HEK293T (cell line): ENCODE measurements around the gene TFB2M.

ENCODE experiments used
- CTCF ChIA-PET: fragments of 350-600 bp; formaldehyde crosslinking; extraction: SDS; loops from one replicate; lab custom pipeline; 2021; ENCODE audit warnings: antibody characterized with exemption, inconsistent platforms; lab: Yijun Ruan, JAX
- POLR2A ChIA-PET: fragments of 350-600 bp; formaldehyde crosslinking; extraction: SDS; loops from one replicate; lab custom pipeline; 2020; ENCODE audit warnings: antibody characterized with exemption, inconsistent platforms; lab: Yijun Ruan, JAX
- DNase-seq: peaks from one replicate; pipeline ENCODE4 v3.0.0; 2012; ENCODE audit warnings: mixed read lengths; ENCODE audit errors: extremely low spot score
- ARNT ChIP-seq: fragments of 450-650 bp; IDR thresholded peaks from 2 replicates; pipeline ENCODE4 v1.6.1; 2017; ENCODE audit warnings: mild to moderate bottlenecking
- BHLHE40 ChIP-seq: fragments of 450-650 bp; IDR thresholded peaks from 2 replicates; pipeline ENCODE4 v1.6.1; 2016; ENCODE audit warnings: mild to moderate bottlenecking, moderate library complexity, borderline replicate concordance
- CTBP1 ChIP-seq: fragments of 450-650 bp; IDR thresholded peaks from 2 replicates; pipeline ENCODE4 v1.6.1; 2016; ENCODE audit warnings: borderline replicate concordance
- ELF4 ChIP-seq: fragments of 450-650 bp; IDR thresholded peaks from 2 replicates; pipeline ENCODE4 v1.6.1; 2017; ENCODE audit warnings: antibody characterized with exemption
- FOXA1 ChIP-seq: fragments of 450-650 bp; IDR thresholded peaks from 2 replicates; pipeline ENCODE4 v1.6.1; 2016; ENCODE audit warnings: mild to moderate bottlenecking
- FOXK2 ChIP-seq: fragments of 450-650 bp; IDR thresholded peaks from 2 replicates; pipeline ENCODE4 v1.6.1; 2016; ENCODE audit warnings: mild to moderate bottlenecking
- FOXM1 ChIP-seq: fragments of 450-650 bp; IDR thresholded peaks from 2 replicates; pipeline ENCODE4 v1.6.1; 2017; ENCODE audit warnings: mild to moderate bottlenecking, borderline replicate concordance
- HDGF ChIP-seq: fragments of 450-650 bp; IDR thresholded peaks from 2 replicates; pipeline ENCODE4 v1.6.1; 2017; ENCODE audit warnings: antibody characterized with exemption, borderline replicate concordance
- L3MBTL2 ChIP-seq: fragments of 450-650 bp; conservative IDR thresholded peaks from 2 replicates; pipeline ENCODE4 v1.6.1; 2016; ENCODE audit warnings: mild to moderate bottlenecking
- LEF1 ChIP-seq: fragments of 450-650 bp; IDR thresholded peaks from 2 replicates; pipeline ENCODE4 v1.6.1; 2017; ENCODE audit warnings: mild to moderate bottlenecking, borderline replicate concordance
- NFRKB ChIP-seq: fragments of 450-650 bp; IDR thresholded peaks from 2 replicates; pipeline ENCODE4 v1.6.1; 2016; ENCODE audit warnings: mild to moderate bottlenecking, moderate library complexity
- PKNOX1 ChIP-seq: fragments of 450-650 bp; IDR thresholded peaks from 2 replicates; pipeline ENCODE4 v1.6.1; 2016
- SP1 ChIP-seq: fragments of 450-650 bp; IDR thresholded peaks from 2 replicates; pipeline ENCODE4 v1.6.1; 2017
- SUZ12 ChIP-seq: fragments of 450-650 bp; IDR thresholded peaks from 2 replicates; pipeline ENCODE4 v1.6.1; 2016; ENCODE audit warnings: mild to moderate bottlenecking
- TARDBP ChIP-seq: fragments of 450-650 bp; IDR thresholded peaks from 2 replicates; pipeline ENCODE4 v1.6.1; 2016
- ZNF384 ChIP-seq: fragments of 450-650 bp; IDR thresholded peaks from 2 replicates; pipeline ENCODE4 v1.6.1; 2016

The TFB2M gene

GRCh38 chr1:246518456-246519205, 47.4 kb downstream of the TFB2M start:
- CTCF ChIA-PET, result no interaction called here
- POLR2A ChIA-PET, result no interaction called here
- no peak for TF ChIP-seq NFRKB
- DNase-seq, result no peak

DNA sequence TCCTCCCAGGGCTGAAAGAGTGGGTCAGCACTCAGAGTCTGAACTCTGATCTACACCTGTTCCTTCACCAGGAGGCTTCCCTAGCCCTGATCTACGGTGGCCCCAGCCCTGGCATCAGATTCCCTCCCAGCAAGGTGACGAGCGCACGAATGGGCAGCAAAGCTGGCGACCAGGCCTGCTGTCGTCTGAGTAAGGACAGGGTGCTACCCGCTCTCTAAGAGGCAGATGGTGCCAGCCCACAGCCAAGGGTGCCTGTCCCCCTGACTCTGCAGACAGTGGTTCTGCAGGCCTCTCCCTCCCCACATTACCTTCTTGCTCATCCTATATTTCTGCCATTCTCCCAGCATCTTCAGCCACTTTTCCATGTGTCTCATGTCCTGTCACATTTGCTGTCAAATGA, 48.7 kb downstream of the TFB2M start:
- no peak for DNase-seq
- ChIA-PET CTCF (no interaction called here), POLR2A (no interaction called here)
- TF ChIP-seq BHLHE40 (no peak), FOXM1 (no peak), ZNF384 (no peak), SUZ12 (no peak), HDGF (no peak), TARDBP (no peak), L3MBTL2 (no peak), ARNT (no peak), LEF1 (no peak), PKNOX1 (no peak), ELF4 (no peak)

DNA sequence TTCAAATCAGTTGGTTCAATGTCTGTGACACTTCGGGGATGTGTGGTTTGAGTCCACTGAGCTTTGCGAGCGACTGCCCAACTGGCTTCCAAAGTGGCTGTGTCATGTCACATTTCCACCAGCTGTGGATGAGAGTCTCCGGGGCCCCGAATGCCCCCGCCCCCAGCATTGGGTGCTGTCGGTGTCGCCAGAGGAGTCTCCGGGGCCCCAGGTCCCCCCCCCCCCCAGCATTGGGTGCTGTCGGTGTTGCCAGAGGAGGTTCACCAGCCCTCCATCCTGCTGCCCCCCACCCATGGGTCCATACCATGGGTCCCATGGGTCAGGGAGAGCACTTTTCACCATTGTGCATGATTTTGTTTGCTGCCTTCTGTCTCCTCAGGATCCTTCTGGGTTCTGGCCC, 49.9 kb downstream of the TFB2M start:
- CTCF ChIA-PET, result no interaction called here
- TF ChIP-seq ZNF384, result no peak
- no peak for TF ChIP-seq L3MBTL2
- TF ChIP-seq FOXK2, result no peak
- no peak for TF ChIP-seq HDGF
- TF ChIP-seq SP1, result no peak
- TF ChIP-seq BHLHE40, result no peak
- no peak for TF ChIP-seq ELF4
- TF ChIP-seq SUZ12, result no peak
- TF ChIP-seq CTBP1, result no peak
- no peak for TF ChIP-seq NFRKB
- TF ChIP-seq ARNT, result no peak
- no peak for DNase-seq
- POLR2A ChIA-PET, result no interaction called here

- POLR2A ChIA-PET, result no interaction called here
- CTCF ChIA-PET, result no interaction called here
- DNase-seq, result no peak
- TF ChIP-seq L3MBTL2 (no peak), ARNT (no peak), CTBP1 (no peak), SUZ12 (no peak), ZNF384 (no peak), FOXA1 (no peak), SP1 (no peak), LEF1 (no peak), BHLHE40 (no peak), FOXK2 (no peak), FOXM1 (no peak), ELF4 (no peak), TARDBP (no peak), NFRKB (no peak), HDGF (no peak), PKNOX1 (no peak)
These were observed 50.6 kb downstream of the TFB2M start for GRCh38 chr1:246515390-246516005.

DNA sequence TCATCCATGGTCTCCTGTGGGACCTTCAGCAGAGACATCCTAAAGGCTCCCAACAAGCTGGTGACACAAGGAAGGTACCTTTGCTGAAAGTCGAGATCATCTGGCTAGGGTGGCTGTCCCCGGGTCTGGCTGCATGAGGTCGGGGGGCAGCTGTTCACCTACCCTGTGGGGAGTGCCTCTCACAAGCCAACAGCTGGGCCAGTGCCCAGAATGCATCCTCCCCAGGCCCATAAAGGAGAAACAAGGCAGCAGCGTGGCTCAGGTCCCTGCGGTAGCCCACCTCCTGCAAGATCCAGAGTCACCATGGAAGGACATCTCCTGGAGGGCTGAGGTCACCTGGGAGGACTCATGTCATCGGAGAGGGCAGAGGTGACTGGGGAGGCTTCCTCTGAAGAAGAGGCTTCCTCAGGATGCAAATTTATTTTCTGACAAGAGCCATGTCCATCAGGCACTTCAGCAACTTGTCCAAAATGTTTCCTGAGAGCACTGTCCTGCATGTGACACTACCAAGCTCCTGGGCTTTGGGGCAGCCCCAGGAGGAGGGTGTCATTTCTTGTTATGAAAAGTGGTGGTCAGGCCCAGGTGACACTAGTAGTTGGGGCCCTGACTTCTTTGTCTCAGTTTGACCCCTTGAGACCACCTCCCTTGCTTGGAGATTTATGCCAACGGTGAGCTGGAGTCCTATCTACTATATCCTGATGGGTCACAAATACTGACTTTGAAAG, 52.3 kb downstream of the TFB2M start:
- no peak for DNase-seq
- ChIA-PET CTCF (no interaction called here), POLR2A (no interaction called here)
- no peak for TF ChIP-seq HDGF

DNA sequence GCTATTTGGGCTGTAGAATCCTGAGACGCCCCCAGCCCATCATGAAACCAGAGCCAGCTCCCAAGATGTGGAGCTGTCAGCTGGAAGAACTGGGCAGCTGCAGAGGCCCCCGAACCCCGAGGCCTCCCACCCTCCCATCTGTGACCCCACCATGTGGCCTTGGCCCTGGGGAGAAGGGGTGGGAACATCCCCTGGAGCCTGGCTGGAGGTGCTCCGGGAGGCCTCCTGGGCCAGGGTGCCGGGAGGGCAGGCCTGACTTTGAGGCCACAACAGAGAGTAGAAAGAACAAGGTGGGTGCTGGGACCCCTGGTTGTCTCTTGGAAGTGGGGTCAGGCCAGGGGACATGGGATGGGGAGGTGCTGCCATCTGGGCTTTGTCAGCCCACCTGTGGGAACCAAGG, 53.0 kb downstream of the TFB2M start:
- TF ChIP-seq ARNT, result no peak
- TF ChIP-seq NFRKB, result no peak
- TF ChIP-seq FOXA1, result no peak
- no peak for TF ChIP-seq LEF1
- no peak for TF ChIP-seq L3MBTL2
- TF ChIP-seq BHLHE40, result no peak
- no peak for TF ChIP-seq TARDBP
- no peak for DNase-seq
- ChIA-PET CTCF (no interaction called here), POLR2A (no interaction called here)

- POLR2A ChIA-PET, result no interaction called here
- TF ChIP-seq FOXK2, result no peak
- TF ChIP-seq ELF4, result no peak
- no peak for TF ChIP-seq PKNOX1
- TF ChIP-seq CTBP1, result no peak
- no peak for TF ChIP-seq FOXM1
- TF ChIP-seq ZNF384, result no peak
- no peak for TF ChIP-seq NFRKB
- no peak for TF ChIP-seq L3MBTL2
- no peak for TF ChIP-seq HDGF
- TF ChIP-seq ARNT, result no peak
- no peak for TF ChIP-seq BHLHE40
- no peak for TF ChIP-seq FOXA1
- TF ChIP-seq SUZ12, result no peak
- TF ChIP-seq LEF1, result no peak
- TF ChIP-seq SP1, result no peak
- TF ChIP-seq TARDBP, result no peak
- CTCF ChIA-PET, result no interaction called here
- DNase-seq, result no peak
These were observed 53.4 kb downstream of the TFB2M start for GRCh38 chr1:246512635-246513034.
